ENCODE data around the gene KSR2.

KSR2 gene

GRCh38 chr12:117699575-117699974, 269.2 kb downstream of the KSR2 start:
- no peak for TF ChIP-seq CTCF (IDR thresholded peaks at IDR 0.05; ENCODE audit: low read depth, low read length, missing control alignments)
- DNase-seq (ENCODE audit: extremely low read depth, low read depth), result no peak
- no peak overlapping the region for H3K4me3 ChIP-seq (replicated peaks; ENCODE audit: low read depth, low read length)

GRCh38 chr12:117699118-117699517, 269.7 kb downstream of the KSR2 start:
- H3K4me3 ChIP-seq (replicated peaks; ENCODE audit: low read depth, low read length), result no peak overlapping the region
- TF ChIP-seq CTCF (IDR thresholded peaks at IDR 0.05; ENCODE audit: low read depth, low read length, missing control alignments), result no peak
- no peak for DNase-seq (ENCODE audit: extremely low read depth, low read depth)

GRCh38 chr12:117695956-117696355, 272.8 kb downstream of the KSR2 start:
- DNase-seq (ENCODE audit: extremely low read depth, low read depth), result no peak
- no peak overlapping the region for H3K4me3 ChIP-seq (replicated peaks; ENCODE audit: low read depth, low read length)
- TF ChIP-seq CTCF (IDR thresholded peaks at IDR 0.05; ENCODE audit: low read depth, low read length, missing control alignments), result no peak

- no peak for DNase-seq (ENCODE audit: extremely low read depth, low read depth)
- no peak for TF ChIP-seq CTCF (IDR thresholded peaks at IDR 0.05; ENCODE audit: low read depth, low read length, missing control alignments)
- H3K4me3 ChIP-seq (replicated peaks; ENCODE audit: low read depth, low read length), result no peak overlapping the region
These were observed 276.3 kb downstream of the KSR2 start for GRCh38 chr12:117692512-117692911.

- TF ChIP-seq CTCF (IDR thresholded peaks at IDR 0.05; ENCODE audit: low read depth, low read length, missing control alignments), result no peak
- H3K4me3 ChIP-seq (replicated peaks; ENCODE audit: low read depth, low read length), result no peak overlapping the region
- DNase-seq (ENCODE audit: extremely low read depth, low read depth), result no peak
These were observed 278.9 kb downstream of the KSR2 start for GRCh38 chr12:117689857-117690256.

GRCh38 chr12:117688446-117688845, 280.3 kb downstream of the KSR2 start:
- no peak overlapping the region for H3K4me3 ChIP-seq (replicated peaks; ENCODE audit: low read depth, low read length)
- no peak for DNase-seq (ENCODE audit: extremely low read depth, low read depth)
- TF ChIP-seq CTCF (IDR thresholded peaks at IDR 0.05; ENCODE audit: low read depth, low read length, missing control alignments), result no peak

- peak; percentile 42 for DNase-seq (ENCODE audit: extremely low read depth, low read depth)
- no peak overlapping the region for H3K4me3 ChIP-seq (replicated peaks; ENCODE audit: low read depth, low read length)
- no peak for TF ChIP-seq CTCF (IDR thresholded peaks at IDR 0.05; ENCODE audit: low read depth, low read length, missing control alignments)
These were observed 281.8 kb downstream of the KSR2 start for GRCh38 chr12:117686911-117687377.

Measured in HFF-Myc (cell line).